ENCODE results near the gene SNX24.

The SNX24 gene

DNA sequence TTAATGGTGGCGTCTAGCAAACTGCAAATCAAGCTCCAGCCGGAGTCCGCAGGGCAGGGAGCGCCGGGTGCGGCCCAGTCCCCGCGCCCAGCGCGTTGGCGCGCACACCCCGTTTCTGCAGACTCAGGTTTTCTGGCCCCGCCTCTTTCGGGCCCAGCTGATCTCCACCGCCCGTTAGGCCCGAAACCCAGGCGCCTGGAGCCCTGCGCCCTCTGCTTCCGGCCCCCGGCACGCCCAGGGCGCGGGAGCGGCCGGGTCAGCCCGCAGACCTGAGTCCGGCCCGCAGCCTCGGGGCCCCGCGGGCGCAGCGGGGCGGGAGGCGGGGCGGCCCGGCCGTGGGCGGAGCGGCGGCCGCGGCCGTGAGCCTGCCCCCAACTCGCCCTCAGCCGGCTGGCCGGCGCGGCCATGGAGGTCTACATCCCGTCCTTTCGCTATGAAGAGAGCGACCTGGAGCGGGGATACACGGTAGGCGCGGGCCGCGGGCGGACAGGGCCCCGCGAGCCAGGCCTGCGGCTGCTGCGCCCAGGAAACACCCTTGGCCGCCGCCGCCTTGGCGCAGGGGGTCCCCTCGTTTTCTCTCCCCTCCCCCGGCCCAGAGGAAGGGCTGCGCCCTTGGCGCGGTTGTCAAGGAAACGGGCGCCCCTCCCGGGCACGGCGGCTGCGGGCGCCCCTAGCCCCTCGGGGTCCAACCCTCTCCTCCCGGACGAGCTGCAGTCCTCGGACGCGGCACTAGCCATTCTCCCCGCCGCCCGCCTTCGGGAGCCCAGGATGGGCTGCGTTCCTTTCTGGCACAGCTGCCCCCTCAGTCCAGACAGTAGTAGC is at the start of gene SNX24 (continued):
- no peak for TF ChIP-seq ZNF433 (tag by site-specific recombination; IDR thresholded peaks at IDR 0.05; ENCODE audit: low read depth)
- TF ChIP-seq ZNF544 (tag by site-specific recombination; IDR thresholded peaks at IDR 0.05): no peak
- no peak for TF ChIP-seq ZNF211 (tag by site-specific recombination; IDR thresholded peaks at IDR 0.05; ENCODE audit: low read depth)
- TF ChIP-seq ZNF423 (tag by site-specific recombination; IDR thresholded peaks at IDR 0.05): 0 out of 2 replicates have a peak, but pooled peaks have one; percentile 18
- TF ChIP-seq ZNF132 (tag by site-specific recombination; IDR thresholded peaks at IDR 0.05; ENCODE audit: borderline replicate concordance): no peak
- TF ChIP-seq ZNF157 (tag by site-specific recombination; IDR thresholded peaks at IDR 0.05): no peak
- TF ChIP-seq ZNF654 (tag by site-specific recombination; IDR thresholded peaks at IDR 0.05; ENCODE audit: low read depth): no peak
- TF ChIP-seq, protein P1, sequence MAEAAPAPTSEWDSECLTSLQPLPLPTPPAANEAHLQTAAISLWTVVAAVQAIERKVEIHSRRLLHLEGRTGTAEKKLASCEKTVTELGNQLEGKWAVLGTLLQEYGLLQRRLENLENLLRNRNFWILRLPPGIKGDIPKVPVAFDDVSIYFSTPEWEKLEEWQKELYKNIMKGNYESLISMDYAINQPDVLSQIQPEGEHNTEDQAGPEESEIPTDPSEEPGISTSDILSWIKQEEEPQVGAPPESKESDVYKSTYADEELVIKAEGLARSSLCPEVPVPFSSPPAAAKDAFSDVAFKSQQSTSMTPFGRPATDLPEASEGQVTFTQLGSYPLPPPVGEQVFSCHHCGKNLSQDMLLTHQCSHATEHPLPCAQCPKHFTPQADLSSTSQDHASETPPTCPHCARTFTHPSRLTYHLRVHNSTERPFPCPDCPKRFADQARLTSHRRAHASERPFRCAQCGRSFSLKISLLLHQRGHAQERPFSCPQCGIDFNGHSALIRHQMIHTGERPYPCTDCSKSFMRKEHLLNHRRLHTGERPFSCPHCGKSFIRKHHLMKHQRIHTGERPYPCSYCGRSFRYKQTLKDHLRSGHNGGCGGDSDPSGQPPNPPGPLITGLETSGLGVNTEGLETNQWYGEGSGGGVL (tag by site-specific recombination; IDR thresholded peaks at IDR 0.05): no peak
- no peak for TF ChIP-seq ZNF426 (tag by site-specific recombination; IDR thresholded peaks at IDR 0.05)
- TF ChIP-seq, protein P2, sequence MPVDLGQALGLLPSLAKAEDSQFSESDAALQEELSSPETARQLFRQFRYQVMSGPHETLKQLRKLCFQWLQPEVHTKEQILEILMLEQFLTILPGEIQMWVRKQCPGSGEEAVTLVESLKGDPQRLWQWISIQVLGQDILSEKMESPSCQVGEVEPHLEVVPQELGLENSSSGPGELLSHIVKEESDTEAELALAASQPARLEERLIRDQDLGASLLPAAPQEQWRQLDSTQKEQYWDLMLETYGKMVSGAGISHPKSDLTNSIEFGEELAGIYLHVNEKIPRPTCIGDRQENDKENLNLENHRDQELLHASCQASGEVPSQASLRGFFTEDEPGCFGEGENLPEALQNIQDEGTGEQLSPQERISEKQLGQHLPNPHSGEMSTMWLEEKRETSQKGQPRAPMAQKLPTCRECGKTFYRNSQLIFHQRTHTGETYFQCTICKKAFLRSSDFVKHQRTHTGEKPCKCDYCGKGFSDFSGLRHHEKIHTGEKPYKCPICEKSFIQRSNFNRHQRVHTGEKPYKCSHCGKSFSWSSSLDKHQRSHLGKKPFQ (tag by site-specific recombination; IDR thresholded peaks at IDR 0.05): no peak
- TF ChIP-seq ZNF560 (tag by site-specific recombination; IDR thresholded peaks at IDR 0.05; ENCODE audit: borderline replicate concordance): no peak
- no peak for TF ChIP-seq ZNF214 (tag by site-specific recombination; IDR thresholded peaks at IDR 0.05; ENCODE audit: borderline replicate concordance)
- no peak for TF ChIP-seq ZNF133 (tag by site-specific recombination; IDR thresholded peaks at IDR 0.05)
- no peak for TF ChIP-seq ZNF830 (tag by site-specific recombination; IDR thresholded peaks at IDR 0.05; ENCODE audit: low read depth)
- peak; percentile 81; the same call in 1 of the 2 replicates for TF ChIP-seq ZBTB1 (tag by site-specific recombination; IDR thresholded peaks at IDR 0.05)
- TF ChIP-seq, protein P3, sequence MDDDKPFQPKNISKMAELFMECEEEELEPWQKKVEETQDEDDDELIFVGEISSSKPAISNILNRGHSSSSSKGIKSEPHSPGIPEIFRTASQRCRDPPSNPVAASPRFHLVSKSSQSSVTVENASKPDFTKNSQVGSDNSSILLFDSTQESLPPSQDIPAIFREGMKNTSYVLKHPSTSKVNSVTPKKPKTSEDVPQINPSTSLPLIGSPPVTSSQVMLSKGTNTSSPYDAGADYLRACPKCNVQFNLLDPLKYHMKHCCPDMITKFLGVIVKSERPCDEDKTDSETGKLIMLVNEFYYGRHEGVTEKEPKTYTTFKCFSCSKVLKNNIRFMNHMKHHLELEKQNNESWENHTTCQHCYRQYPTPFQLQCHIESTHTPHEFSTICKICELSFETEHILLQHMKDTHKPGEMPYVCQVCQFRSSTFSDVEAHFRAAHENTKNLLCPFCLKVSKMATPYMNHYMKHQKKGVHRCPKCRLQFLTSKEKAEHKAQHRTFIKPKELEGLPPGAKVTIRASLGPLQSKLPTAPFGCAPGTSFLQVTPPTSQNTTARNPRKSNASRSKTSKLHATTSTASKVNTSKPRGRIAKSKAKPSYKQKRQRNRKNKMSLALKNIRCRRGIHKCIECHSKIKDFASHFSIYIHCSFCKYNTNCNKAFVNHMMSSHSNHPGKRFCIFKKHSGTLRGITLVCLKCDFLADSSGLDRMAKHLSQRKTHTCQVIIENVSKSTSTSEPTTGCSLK (tag by site-specific recombination; IDR thresholded peaks at IDR 0.05): no peak
- TF ChIP-seq ZNF629 (tag by site-specific recombination; IDR thresholded peaks at IDR 0.05): peak; percentile 31; the same call in 1 of the 2 replicates
- TF ChIP-seq ZNF23 (tag by site-specific recombination; IDR thresholded peaks at IDR 0.05; ENCODE audit: borderline replicate concordance): no peak
- TF ChIP-seq, protein P4, sequence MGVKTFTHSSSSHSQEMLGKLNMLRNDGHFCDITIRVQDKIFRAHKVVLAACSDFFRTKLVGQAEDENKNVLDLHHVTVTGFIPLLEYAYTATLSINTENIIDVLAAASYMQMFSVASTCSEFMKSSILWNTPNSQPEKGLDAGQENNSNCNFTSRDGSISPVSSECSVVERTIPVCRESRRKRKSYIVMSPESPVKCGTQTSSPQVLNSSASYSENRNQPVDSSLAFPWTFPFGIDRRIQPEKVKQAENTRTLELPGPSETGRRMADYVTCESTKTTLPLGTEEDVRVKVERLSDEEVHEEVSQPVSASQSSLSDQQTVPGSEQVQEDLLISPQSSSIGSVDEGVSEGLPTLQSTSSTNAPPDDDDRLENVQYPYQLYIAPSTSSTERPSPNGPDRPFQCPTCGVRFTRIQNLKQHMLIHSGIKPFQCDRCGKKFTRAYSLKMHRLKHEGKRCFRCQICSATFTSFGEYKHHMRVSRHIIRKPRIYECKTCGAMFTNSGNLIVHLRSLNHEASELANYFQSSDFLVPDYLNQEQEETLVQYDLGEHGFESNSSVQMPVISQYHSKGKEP (tag by site-specific recombination; IDR thresholded peaks at IDR 0.05): peak; percentile 40; the same call in 1 of the 2 replicates
- no peak for TF ChIP-seq ZNF175 (tag by site-specific recombination; IDR thresholded peaks at IDR 0.05)
- TF ChIP-seq ZNF600 (tag by site-specific recombination; IDR thresholded peaks at IDR 0.05): no peak; the same call in 1 of the 2 replicates
- 0 out of 2 replicates have a peak, but pooled peaks have one; percentile 15 for TF ChIP-seq ZBTB21 (tag by site-specific recombination; IDR thresholded peaks at IDR 0.05)
- 0 out of 2 replicates have a peak, but pooled peaks have one; percentile 20 for TF ChIP-seq ZNF324 (tag by site-specific recombination; IDR thresholded peaks at IDR 0.05)
- TF ChIP-seq ZNF610 (tag by site-specific recombination; IDR thresholded peaks at IDR 0.05; ENCODE audit: borderline replicate concordance): peak; percentile 78; the same call in 1 of the 2 replicates
- TF ChIP-seq MZF1 (tag by site-specific recombination; IDR thresholded peaks at IDR 0.05; ENCODE audit: borderline replicate concordance): no peak
- TF ChIP-seq ZNF169 (tag by site-specific recombination; IDR thresholded peaks at IDR 0.05): no peak
- no peak for TF ChIP-seq ZNF266 (tag by site-specific recombination; IDR thresholded peaks at IDR 0.05; ENCODE audit: low read depth)
- no peak; the same call in 1 of the 2 replicates for TF ChIP-seq ZBTB7A (tag by site-specific recombination; IDR thresholded peaks at IDR 0.05; ENCODE audit: low read depth)
- TF ChIP-seq, protein P5, sequence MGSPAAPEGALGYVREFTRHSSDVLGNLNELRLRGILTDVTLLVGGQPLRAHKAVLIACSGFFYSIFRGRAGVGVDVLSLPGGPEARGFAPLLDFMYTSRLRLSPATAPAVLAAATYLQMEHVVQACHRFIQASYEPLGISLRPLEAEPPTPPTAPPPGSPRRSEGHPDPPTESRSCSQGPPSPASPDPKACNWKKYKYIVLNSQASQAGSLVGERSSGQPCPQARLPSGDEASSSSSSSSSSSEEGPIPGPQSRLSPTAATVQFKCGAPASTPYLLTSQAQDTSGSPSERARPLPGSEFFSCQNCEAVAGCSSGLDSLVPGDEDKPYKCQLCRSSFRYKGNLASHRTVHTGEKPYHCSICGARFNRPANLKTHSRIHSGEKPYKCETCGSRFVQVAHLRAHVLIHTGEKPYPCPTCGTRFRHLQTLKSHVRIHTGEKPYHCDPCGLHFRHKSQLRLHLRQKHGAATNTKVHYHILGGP (tag by site-specific recombination; IDR thresholded peaks at IDR 0.05): no peak
- no peak for TF ChIP-seq ZNF37A (tag by site-specific recombination; IDR thresholded peaks at IDR 0.05)
- TF ChIP-seq SCRT1 (tag by site-specific recombination; IDR thresholded peaks at IDR 0.05; ENCODE audit: borderline replicate concordance): no peak
- no peak for TF ChIP-seq MYNN (tag by site-specific recombination; IDR thresholded peaks at IDR 0.05; ENCODE audit: borderline replicate concordance)

All from HEK293 (cell line).